Measurements from ENCODE around the gene CTIF.

CTIF gene

DNA sequence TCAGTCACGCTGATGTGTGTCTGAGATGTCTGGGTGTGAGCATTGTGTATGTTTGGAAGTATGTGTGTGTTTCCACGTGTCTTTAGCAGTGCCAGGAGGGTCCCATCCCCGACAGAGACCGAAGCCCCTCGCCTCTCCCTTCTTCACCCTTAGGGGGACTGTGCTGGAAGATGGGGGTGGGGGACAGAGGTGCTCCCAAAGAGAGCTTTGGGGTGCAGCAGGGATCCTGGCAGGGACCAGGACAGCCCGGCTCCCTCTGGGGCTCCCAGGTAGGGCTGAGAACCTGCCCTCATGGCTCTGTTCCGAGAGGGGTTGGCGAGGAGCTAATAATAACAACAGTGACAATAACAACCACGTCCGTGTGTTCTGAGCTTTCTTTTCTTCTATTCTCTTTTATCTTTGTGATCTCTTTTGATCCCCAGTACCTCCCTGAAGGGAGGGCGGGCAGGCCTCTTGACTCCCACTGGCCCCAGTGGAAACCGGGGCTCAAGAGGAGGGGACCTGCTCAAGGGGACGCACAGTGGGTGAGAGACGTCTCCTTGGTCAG is 354.3 kb downstream of the CTIF start:
- H3K27ac ChIP-seq (ENCODE audit: low read length) = no peak overlapping the region

DNA sequence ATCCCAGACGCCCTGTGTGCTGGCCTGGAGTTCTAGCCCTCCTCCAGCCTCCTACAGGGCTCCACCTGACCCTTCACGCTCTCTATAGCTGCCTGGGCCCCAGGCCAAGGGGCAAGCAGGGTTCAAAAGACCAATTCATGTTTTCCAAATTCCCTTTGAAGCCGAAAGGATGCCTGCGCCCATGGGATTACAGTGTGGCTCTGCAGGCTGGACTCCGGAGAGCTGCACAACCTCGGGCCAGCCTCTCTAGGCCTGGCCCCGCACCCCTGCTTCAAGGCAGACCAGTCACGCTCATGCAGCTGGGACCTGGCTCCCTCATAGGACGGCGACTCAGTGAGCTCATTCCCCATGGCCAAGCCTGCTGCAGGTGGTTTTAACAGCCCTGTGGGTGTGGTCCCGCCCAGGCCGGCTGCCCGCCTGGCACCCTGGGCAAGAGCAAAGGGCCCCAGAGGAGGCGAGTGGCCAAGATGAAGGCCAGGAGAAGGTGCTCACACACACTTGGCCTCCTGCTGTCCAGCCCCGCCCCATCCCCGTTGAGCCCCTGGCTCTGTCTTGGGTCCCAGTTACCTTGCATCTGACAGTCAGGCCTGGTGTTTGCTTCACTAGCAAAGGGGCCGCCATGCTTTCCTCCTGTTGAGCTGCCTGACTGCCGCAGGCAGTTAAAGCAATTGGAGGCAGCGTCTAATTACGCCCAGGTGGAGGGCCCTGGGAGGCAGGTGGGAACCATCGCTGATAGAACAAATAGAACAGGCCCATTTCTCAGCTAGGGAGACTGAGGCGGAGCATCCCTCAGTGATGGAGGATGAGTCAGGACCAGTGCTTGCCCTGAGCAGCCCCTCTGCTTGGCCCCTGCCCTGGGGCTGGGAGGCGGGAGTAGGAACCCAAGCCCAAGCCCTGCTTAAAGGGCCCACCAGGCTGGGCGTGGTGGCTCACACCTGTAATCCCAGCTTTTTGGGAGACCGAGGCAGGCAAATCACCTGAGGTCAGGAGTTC is 355.1 kb downstream of the CTIF start:
- Histone ChIP-seq H3K9ac (ENCODE audit: low read depth, low read length) (no peak overlapping the region), H3K4me3 (ENCODE audit: low read length) (no peak overlapping the region)

More for the DNA sequence above, 354.3 kb downstream of the CTIF start:
- Histone ChIP-seq H3K9me3 (ENCODE audit: insufficient read depth, low read depth, low read length) (no peaks in the 10 kb centered on the region), H3K27me3 (ENCODE audit: insufficient read depth, low read length) (no peaks in the 10 kb centered on the region), H3K36me3 (ENCODE audit: insufficient read depth, low read depth, low read length) (no peaks in the 10 kb centered on the region), H3K4me1 (ENCODE audit: insufficient read depth, low read length) (no peaks in the 10 kb centered on the region; the same call in 1 of the 2 replicates), H3K9ac (ENCODE audit: low read depth, low read length) (no peak overlapping the region), H3K4me3 (ENCODE audit: low read length) (no peak overlapping the region)

DNA sequence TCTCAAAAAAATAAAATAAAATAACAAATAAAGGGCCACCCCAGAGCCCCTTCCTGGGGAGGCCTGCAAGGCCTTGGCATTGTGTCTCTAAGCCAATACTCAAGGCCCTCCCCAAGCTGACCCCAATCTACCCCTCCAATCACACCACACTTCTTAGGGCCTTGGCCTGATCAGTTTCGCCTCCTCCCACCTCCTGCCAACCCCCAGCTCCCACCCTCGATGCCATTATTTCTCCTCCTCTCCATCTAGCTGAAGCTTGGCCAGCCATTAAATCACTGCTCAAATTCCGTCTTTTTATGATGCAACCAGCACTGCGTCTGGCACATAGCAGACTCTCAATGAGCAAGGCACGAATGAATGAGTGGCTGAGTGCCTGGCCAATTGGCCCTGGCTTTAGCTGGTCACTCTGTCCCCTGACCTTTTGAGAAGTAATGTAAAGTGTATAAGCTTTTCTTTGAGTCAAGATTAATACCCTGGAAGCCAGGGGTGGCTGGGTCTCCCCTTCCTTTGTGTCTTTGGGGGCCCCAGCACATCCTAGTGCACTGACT is 356.0 kb downstream of the CTIF start:
- H3K27ac ChIP-seq (ENCODE audit: low read length) = no peak overlapping the region
- no peak overlapping the region for H3K4me3 ChIP-seq (ENCODE audit: low read length)
- no peak overlapping the region for H3K9ac ChIP-seq (ENCODE audit: low read depth, low read length)

More for the DNA sequence above, 355.1 kb downstream of the CTIF start:
- no peaks in the 10 kb centered on the region; the same call in 1 of the 2 replicates for H3K4me1 ChIP-seq (ENCODE audit: insufficient read depth, low read length)
- H3K36me3 ChIP-seq (ENCODE audit: insufficient read depth, low read depth, low read length) = no peaks in the 10 kb centered on the region
- H3K27ac ChIP-seq (ENCODE audit: low read length) = no peak overlapping the region
- H3K9me3 ChIP-seq (ENCODE audit: insufficient read depth, low read depth, low read length) = no peaks in the 10 kb centered on the region
- H3K27me3 ChIP-seq (ENCODE audit: insufficient read depth, low read length) = no peaks in the 10 kb centered on the region

DNA sequence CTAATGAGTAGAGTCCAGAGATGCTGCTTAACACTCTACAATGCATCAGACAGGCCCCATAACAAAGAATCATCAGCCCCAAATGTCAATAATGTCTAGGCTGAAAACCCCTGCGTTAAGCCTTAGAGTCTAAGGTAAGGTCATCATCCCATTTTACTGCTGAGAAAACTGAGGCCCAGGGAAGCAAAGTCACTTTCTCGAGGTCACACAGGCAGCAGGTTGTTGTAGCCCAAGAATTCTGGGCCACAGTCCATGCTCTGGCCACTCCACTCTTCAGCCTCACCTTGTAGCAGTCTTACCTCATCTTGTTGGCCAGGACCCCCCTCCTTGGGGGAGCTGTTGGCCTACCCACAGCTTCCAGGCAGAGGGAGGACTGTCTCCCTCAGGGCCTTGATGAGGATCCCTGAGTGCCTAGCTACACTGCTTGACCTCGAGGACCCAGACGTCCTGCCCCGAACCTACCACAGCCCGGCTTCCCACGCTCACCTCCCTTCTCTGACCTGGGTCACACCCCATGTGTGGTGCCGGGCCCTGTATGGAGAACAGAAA is 357.6 kb downstream of the CTIF start:
- Histone ChIP-seq H3K27me3 (ENCODE audit: insufficient read depth, low read length) (no peaks in the 10 kb centered on the region), H3K9ac (ENCODE audit: low read depth, low read length) (no peak overlapping the region), H3K27ac (ENCODE audit: low read length) (no peak overlapping the region), H3K4me3 (ENCODE audit: low read length) (no peak overlapping the region), H3K36me3 (ENCODE audit: insufficient read depth, low read depth, low read length) (no peaks in the 10 kb centered on the region), H3K4me1 (ENCODE audit: insufficient read depth, low read length) (no peaks in the 10 kb centered on the region), H3K9me3 (ENCODE audit: insufficient read depth, low read depth, low read length) (no peaks in the 10 kb centered on the region)

More for the DNA sequence above, 356.0 kb downstream of the CTIF start:
- H3K36me3 ChIP-seq (ENCODE audit: insufficient read depth, low read depth, low read length) = no peaks in the 10 kb centered on the region
- H3K4me1 ChIP-seq (ENCODE audit: insufficient read depth, low read length) = no peaks in the 10 kb centered on the region; the same call in 1 of the 2 replicates
- no peaks in the 10 kb centered on the region for H3K9me3 ChIP-seq (ENCODE audit: insufficient read depth, low read depth, low read length)
- H3K27me3 ChIP-seq (ENCODE audit: insufficient read depth, low read length) = no peaks in the 10 kb centered on the region

DNA sequence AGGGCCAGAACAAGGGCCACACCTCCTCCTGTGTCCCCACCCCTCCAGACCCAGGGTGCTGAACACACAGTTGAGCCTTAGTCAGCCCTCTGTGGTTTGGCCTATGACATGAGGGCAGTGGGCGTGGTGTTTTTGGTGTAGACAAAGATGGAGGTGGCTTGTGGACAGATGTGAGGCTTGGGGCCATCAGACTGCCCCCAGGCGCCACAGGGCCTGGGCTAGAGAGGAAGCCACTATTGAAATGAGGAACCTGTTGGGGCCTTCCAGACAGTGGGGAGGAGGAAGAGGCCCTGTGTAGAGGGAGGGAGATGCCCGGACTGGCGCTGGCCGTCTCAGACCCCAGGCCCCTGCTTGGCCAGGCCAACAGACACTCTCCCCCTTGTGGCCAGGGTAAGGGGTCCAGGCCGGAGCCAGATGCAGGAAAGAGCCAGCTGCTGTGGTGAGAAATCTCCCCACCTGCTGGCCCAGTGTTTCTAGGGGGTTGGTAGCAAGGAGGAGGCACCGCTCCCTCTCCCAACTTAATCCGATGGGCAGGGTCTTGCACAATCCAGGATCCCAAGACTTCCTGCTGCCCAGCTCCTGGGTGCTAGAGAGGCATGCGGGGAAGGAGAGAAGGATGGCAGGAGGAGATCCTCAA is 358.2 kb downstream of the CTIF start:
- Histone ChIP-seq H3K27me3 (ENCODE audit: insufficient read depth, low read length) (no peaks in the 10 kb centered on the region), H3K9ac (ENCODE audit: low read depth, low read length) (no peak overlapping the region), H3K9me3 (ENCODE audit: insufficient read depth, low read depth, low read length) (no peaks in the 10 kb centered on the region), H3K4me1 (ENCODE audit: insufficient read depth, low read length) (no peaks in the 10 kb centered on the region), H3K4me3 (ENCODE audit: low read length) (no peak overlapping the region), H3K27ac (ENCODE audit: low read length) (no peak overlapping the region), H3K36me3 (ENCODE audit: insufficient read depth, low read depth, low read length) (no peaks in the 10 kb centered on the region)

DNA sequence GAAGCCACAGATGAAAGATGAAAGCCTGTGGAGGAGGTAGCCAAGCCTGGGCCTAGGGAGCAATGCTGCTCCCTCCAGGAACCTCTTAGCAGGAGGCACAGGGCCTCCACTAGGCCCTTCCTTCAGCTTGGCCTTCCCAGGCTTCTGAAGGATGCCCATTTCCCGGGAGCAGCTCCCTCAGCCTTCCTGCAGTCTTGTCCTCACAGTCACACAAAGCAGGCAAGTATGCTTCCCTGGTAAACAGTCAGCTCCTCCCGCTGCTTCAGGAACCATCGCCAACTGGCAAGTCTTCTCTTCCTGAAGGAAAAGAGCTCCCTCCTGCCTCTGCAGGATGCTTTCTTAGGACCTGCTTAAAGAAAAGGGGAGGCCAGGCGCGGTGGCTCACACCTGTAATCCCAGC is 358.7 kb downstream of the CTIF start:
- Histone ChIP-seq H3K4me3 (ENCODE audit: low read length) (no peak overlapping the region), H3K36me3 (ENCODE audit: insufficient read depth, low read depth, low read length) (no peaks in the 10 kb centered on the region), H3K4me1 (ENCODE audit: insufficient read depth, low read length) (no peaks in the 10 kb centered on the region), H3K9ac (ENCODE audit: low read depth, low read length) (no peak overlapping the region), H3K27me3 (ENCODE audit: insufficient read depth, low read length) (no peaks in the 10 kb centered on the region), H3K9me3 (ENCODE audit: insufficient read depth, low read depth, low read length) (no peaks in the 10 kb centered on the region), H3K27ac (ENCODE audit: low read length) (no peak overlapping the region)

DNA sequence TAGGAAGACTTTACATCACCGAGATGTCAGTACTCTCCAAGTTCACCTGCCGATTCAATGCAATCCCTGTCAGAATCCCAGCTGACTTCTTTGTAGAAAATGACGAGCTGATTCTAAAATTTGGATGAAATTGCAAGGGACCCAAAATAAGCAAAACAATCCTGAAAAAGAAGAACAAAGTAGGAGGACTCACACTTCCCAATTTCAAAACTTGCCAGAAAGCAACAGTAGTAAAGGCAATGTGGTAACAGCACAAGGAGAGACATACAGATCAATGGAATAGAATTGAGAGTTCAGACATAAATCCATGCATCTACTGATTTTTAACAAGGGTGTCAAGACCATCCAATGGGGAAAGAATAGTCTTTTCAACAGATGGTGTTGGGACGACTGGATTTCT is 359.7 kb downstream of the CTIF start:
- H3K4me3 ChIP-seq (ENCODE audit: low read length) = no peak overlapping the region
- no peak overlapping the region for H3K27ac ChIP-seq (ENCODE audit: low read length)
- no peaks in the 10 kb centered on the region for H3K36me3 ChIP-seq (ENCODE audit: insufficient read depth, low read depth, low read length)
- H3K9ac ChIP-seq (ENCODE audit: low read depth, low read length) = no peak overlapping the region
- H3K9me3 ChIP-seq (ENCODE audit: insufficient read depth, low read depth, low read length) = no peaks in the 10 kb centered on the region
- H3K27me3 ChIP-seq (ENCODE audit: insufficient read depth, low read length) = no peaks in the 10 kb centered on the region
- H3K4me1 ChIP-seq (ENCODE audit: insufficient read depth, low read length) = no peaks in the 10 kb centered on the region

DNA sequence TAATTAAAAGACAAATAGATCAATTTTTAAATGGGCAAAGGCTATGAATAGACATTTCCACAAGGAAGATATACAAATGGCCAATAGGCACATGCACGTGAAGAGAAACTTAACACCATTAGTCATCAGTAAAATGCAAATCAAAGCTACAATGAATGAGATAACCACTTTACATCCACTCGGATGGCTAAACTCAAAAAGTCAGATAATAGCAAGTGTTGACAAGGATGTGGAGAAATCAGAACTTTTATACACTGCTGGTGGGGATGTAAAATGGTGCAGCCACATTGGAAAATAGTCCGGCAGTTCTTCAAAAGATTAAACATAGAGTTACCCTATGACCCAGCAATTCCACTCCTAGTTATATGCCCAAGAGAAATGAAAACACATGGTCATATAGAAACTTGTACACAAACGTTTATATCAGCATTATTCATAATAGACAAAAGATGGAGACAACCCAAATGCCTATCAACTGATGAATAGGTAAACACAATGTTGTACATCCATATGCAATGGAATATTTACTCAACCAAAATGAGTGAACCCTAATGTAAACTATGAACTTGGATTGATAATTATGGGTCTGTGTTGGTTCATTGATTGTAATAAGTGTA is 360.8 kb downstream of the CTIF start:
- H3K9ac ChIP-seq (ENCODE audit: low read depth, low read length) = no peak overlapping the region
- H3K4me1 ChIP-seq (ENCODE audit: insufficient read depth, low read length) = no peaks in the 10 kb centered on the region
- H3K27ac ChIP-seq (ENCODE audit: low read length) = no peak overlapping the region
- H3K4me3 ChIP-seq (ENCODE audit: low read length) = no peak overlapping the region
- H3K36me3 ChIP-seq (ENCODE audit: insufficient read depth, low read depth, low read length) = no peaks in the 10 kb centered on the region
- H3K9me3 ChIP-seq (ENCODE audit: insufficient read depth, low read depth, low read length) = peaks cover 1% of the 10 kb centered on the region
- no peaks in the 10 kb centered on the region for H3K27me3 ChIP-seq (ENCODE audit: insufficient read depth, low read length)

DNA sequence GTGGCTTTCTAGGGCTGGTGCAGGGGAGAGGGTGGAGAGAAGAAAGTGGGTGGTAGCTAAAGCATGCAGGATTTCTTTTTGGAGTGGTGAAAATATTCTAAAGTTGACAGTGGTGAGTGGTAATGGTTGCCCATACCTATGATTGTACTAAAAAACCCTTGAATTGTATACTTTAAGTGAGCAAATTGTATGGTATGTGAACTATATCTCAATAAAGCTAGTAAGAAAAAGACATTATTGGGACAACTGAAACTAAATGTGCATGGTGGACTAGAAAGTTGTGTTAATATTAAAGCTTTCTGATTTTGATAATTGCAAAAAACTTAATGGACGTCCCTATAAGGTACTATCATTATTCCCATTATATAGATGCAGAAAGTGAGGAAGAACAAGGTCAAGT is 361.6 kb downstream of the CTIF start:
- Histone ChIP-seq H3K4me3 (ENCODE audit: low read length) (no peak overlapping the region), H3K4me1 (ENCODE audit: insufficient read depth, low read length) (no peaks in the 10 kb centered on the region), H3K27me3 (ENCODE audit: insufficient read depth, low read length) (no peaks in the 10 kb centered on the region), H3K36me3 (ENCODE audit: insufficient read depth, low read depth, low read length) (no peaks in the 10 kb centered on the region), H3K9ac (ENCODE audit: low read depth, low read length) (no peak overlapping the region), H3K27ac (ENCODE audit: low read length) (no peak overlapping the region), H3K9me3 (ENCODE audit: insufficient read depth, low read depth, low read length) (peaks cover 4% of the 10 kb centered on the region)

DNA sequence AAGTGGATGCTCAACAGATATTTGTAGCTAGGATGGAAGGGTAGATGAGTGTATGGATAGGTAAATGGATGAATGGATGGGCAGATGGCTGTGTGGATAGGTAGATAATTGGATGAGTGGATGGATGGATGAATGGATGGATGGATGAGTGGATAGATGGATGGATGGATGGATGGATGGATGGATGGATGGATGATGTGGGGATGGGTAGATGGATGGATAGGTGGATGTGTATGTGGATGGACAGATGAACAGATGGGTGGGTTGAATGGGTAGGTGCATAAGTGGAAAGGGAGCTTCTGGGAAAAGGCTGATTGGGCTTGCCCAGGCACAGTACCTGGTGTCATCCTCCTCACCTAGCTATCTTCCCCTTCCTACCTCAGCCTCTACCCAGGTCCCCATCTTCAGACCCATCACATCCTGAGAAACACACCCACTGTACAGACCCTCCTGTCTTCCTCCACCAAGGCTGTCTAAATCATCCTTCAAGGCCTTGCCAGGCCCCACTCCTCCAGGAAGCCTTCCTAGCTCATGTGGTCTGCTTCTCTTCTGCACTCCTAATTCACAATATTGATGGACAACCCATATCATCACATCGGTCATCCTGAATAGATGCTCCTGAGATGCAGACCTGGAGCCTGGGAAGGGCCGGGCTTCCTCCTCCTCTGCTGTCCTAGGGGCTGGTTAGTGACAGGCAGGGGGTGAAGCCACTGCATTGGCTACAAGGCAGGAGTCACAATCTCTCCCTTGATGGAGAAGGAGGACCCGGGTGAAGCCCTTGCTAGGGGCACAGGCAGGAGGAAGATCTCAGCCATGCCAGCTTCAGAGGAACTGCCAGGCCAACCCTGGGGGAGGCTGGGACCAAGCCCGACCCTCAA is 362.6 kb downstream of the CTIF start:
- no peaks in the 10 kb centered on the region for H3K36me3 ChIP-seq (ENCODE audit: insufficient read depth, low read depth, low read length)
- H3K4me1 ChIP-seq (ENCODE audit: insufficient read depth, low read length) = no peaks in the 10 kb centered on the region
- peaks cover 4% of the 10 kb centered on the region for H3K9me3 ChIP-seq (ENCODE audit: insufficient read depth, low read depth, low read length)
- no peaks in the 10 kb centered on the region for H3K27me3 ChIP-seq (ENCODE audit: insufficient read depth, low read length)
- no peak overlapping the region for H3K27ac ChIP-seq (ENCODE audit: low read length)
- H3K4me3 ChIP-seq (ENCODE audit: low read length) = no peak overlapping the region
- no peak overlapping the region for H3K9ac ChIP-seq (ENCODE audit: low read depth, low read length)

All from iPS-20b (cell line).